ENCODE measurements around the gene UNCX. TPM values are rescaled to one million over a fixed set of nuclear protein-coding genes. Genes with fewer than 3 reads are reported as not detected.

Gene UNCX
- total RNA-seq, 4 donors from 2014 or later = not detected

GRCh38 chr7:1284743-1285458 is 52.2 kb downstream of the UNCX start:
- ATAC-seq (ENCODE audit: low FRiP score) = no peak
- no peak for TF ChIP-seq CTCF (IDR thresholded peaks at IDR 0.05)
- no peak for DNase-seq (ENCODE audit: low spot score)

GRCh38 chr7:1285556-1286301 is 53.1 kb downstream of the UNCX start:
- DNase-seq (ENCODE audit: low spot score) = no peak
- TF ChIP-seq CTCF (IDR thresholded peaks at IDR 0.05) = no peak
- ATAC-seq (ENCODE audit: low FRiP score) = no peak

Other genes starting within 250 kb of the UNCX start
- gene CYP2W1, start 249.7 kb upstream of the UNCX start, total RNA-seq = not detected
- gene GPR146, start 188.3 kb upstream of the UNCX start, total RNA-seq = 10 to 100 TPM; 29.6 to 89.8 (median 56.9) TPM
- 10 to 100 TPM in 1 of 4 donors, 1 to 10 TPM in 3; 3.2 to 18.9 (median 4.1) TPM for gene GPER1, start 144.8 kb upstream of the UNCX start, total RNA-seq
- 10 to 100 TPM; 17.3 to 77.5 (median 28.4) TPM for gene ZFAND2A, start 72.7 kb upstream of the UNCX start, total RNA-seq
- 10 to 100 TPM in 2 of 4 donors, 1 to 10 TPM in 2; 4.4 to 16.6 (median 9.3) TPM for gene MICALL2, start 226.6 kb downstream of the UNCX start, total RNA-seq

All from omental fat pad (tissue), 4 donors.